ENCODE results near the gene RYK. TPM values are rescaled to one million over a fixed set of nuclear protein-coding genes. Genes with fewer than 3 reads are reported as not detected.
A peak's percentile ranks its signal among the peaks of the same experiment; 100 is the strongest.

RYK gene
- 50.7 and 59.2 TPM in 2 replicates for total RNA-seq (ENCODE audit: low replicate concordance)
- long read RNA-seq, full-length matches to known transcripts = 15 of 30 reads
- long read RNA-seq, partial matches to known transcripts = 13 of 30 reads
- long read RNA-seq, other reads (novel, unspliced or antisense) = 2 of 30 reads

DNA sequence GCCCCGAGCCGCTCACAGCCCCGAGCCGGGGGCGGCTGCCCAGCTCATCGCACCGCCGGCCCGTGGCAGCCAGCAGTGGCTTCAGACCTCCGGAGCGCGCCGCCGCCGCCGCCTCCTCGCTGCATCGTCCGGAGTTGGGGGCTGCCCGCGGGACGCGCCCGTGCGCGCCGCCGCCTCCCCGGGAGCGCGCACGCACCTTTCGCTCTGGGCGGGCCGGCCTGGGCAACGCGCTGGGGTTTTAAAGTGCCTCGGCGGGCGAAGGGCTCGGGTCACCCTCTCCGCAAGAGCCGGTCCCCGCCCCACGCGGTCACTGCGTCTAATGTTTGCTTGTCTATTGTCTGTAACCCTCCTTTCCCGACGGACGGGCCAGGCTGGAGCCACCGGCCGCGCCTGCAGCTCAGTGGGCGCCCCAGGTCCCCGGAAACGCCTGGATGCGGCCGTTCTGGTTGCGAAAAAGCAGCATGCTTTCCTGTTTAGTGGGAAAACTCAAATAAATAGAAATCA is at the start of gene RYK:
Gene RYK (minus strand): TSS at position 143 of the 504 bp plus-strand sequence. CDS start 205 bp downstream, outside the sequence.
- peak; percentile 88 for DNase-seq (ENCODE audit: extremely low spot score, unreplicated experiment)
- Mint-ChIP-seq H3K27me3 (no peaks in the 10 kb centered on the region), H3K9me3 (peaks cover 4% of the 10 kb centered on the region), H3K4me1 (ENCODE audit: unreplicated experiment) (peaks cover 37% of the 10 kb centered on the region), H3K4me3 (peak within 1 kb of the TSS; percentile 95), H3K36me3 (peaks cover 4% of the 10 kb centered on the region), H3K27ac (peak within 1 kb of the TSS; percentile 92)
- TF ChIP-seq, protein P1, sequence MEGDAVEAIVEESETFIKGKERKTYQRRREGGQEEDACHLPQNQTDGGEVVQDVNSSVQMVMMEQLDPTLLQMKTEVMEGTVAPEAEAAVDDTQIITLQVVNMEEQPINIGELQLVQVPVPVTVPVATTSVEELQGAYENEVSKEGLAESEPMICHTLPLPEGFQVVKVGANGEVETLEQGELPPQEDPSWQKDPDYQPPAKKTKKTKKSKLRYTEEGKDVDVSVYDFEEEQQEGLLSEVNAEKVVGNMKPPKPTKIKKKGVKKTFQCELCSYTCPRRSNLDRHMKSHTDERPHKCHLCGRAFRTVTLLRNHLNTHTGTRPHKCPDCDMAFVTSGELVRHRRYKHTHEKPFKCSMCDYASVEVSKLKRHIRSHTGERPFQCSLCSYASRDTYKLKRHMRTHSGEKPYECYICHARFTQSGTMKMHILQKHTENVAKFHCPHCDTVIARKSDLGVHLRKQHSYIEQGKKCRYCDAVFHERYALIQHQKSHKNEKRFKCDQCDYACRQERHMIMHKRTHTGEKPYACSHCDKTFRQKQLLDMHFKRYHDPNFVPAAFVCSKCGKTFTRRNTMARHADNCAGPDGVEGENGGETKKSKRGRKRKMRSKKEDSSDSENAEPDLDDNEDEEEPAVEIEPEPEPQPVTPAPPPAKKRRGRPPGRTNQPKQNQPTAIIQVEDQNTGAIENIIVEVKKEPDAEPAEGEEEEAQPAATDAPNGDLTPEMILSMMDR (conservative IDR thresholded peaks at IDR 0.05) = no peak

DNA sequence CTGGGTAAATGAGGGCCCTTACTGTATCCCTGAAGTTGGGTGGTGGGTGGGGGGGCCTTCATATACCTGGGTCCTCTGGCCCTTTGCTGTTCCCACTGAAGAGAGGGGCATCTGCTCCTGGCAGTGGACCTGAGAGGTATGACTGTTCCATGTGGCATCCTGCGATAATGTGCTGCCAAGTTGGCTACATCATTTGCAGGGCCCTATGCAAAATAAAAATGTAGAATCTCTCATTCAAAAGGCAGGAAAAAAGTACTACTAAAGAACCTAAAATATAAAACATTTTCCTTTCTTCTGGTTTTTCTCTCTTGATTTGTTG is 49.2 kb upstream of the RYK start:
- no peak overlapping the region for H3K4me3 Mint-ChIP-seq
- no peaks in the 10 kb centered on the region for H3K27me3 Mint-ChIP-seq
- TF ChIP-seq, protein P1 (conservative IDR thresholded peaks at IDR 0.05) = no peak
- DNase-seq (ENCODE audit: extremely low spot score, unreplicated experiment) = no peak
- H3K27ac Mint-ChIP-seq = no peak overlapping the region
- no peaks in the 10 kb centered on the region for H3K4me1 Mint-ChIP-seq (ENCODE audit: unreplicated experiment)
- no peaks in the 10 kb centered on the region for H3K36me3 Mint-ChIP-seq
- H3K9me3 Mint-ChIP-seq = no peaks in the 10 kb centered on the region

DNA sequence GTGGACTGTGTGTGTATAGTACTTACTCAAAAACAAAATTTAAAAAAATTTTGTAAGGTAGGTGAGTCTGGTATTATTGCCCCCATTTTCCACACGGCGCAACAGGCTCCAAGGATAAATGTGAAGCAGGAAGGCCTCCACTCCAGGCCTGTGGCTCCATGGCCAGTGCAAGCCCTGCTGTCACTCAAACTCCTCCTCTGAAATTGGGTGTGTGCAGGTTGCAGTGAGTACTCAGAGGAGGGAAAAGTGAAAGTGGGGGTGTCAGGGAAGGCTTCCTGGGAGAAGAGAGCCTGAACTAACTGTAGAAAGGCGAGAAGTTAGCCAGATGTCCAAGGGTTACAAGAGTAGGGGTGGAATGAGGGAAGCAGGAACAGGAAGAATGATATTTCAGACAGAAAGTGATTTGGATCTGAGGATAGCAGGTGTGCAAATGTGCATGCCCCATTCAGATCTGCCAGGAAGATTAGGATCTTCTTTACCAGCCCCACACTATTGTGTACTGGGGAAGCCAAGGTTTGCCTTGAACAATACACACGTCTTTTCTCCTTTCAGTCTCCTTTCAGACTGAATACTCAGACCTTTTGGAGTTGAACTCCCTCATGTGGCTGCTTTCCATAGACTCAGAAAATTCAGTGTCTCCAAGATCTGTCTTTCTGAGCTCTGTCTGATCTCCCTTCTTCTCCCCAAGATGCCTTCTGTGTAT is 48.7 kb upstream of the RYK start:
- no peaks in the 10 kb centered on the region for H3K36me3 Mint-ChIP-seq
- no peak overlapping the region for H3K27ac Mint-ChIP-seq
- no peaks in the 10 kb centered on the region for H3K27me3 Mint-ChIP-seq
- DNase-seq (ENCODE audit: extremely low spot score, unreplicated experiment) = no peak
- H3K9me3 Mint-ChIP-seq = no peaks in the 10 kb centered on the region
- H3K4me1 Mint-ChIP-seq (ENCODE audit: unreplicated experiment) = no peaks in the 10 kb centered on the region
- H3K4me3 Mint-ChIP-seq = no peak overlapping the region
- TF ChIP-seq, protein P1 (conservative IDR thresholded peaks at IDR 0.05) = peak; percentile 51

DNA sequence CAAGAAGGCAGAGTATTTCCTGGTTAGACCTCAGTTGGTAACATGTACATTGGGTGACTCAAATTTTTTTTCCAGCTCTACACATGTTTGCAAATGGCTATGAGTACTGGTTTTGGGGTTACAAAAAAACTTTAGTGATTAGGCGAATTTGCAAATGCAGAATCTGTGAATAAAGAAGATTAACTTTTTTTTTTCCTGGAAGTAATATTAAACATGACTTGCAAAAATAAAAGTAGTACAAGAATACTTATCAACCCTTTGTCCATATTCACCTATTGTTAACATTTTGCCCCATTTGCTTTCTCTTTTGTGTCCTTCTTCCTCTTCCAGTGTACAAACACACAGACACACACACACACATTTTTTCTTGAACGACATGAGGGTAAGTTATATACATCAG is 47.6 kb upstream of the RYK start:
- H3K9me3 Mint-ChIP-seq = no peaks in the 10 kb centered on the region
- no peak for DNase-seq (ENCODE audit: extremely low spot score, unreplicated experiment)
- TF ChIP-seq, protein P1 (conservative IDR thresholded peaks at IDR 0.05) = no peak
- no peaks in the 10 kb centered on the region for H3K27me3 Mint-ChIP-seq
- H3K27ac Mint-ChIP-seq = no peak overlapping the region
- no peaks in the 10 kb centered on the region for H3K36me3 Mint-ChIP-seq
- no peak overlapping the region for H3K4me3 Mint-ChIP-seq
- no peaks in the 10 kb centered on the region for H3K4me1 Mint-ChIP-seq (ENCODE audit: unreplicated experiment)

DNA sequence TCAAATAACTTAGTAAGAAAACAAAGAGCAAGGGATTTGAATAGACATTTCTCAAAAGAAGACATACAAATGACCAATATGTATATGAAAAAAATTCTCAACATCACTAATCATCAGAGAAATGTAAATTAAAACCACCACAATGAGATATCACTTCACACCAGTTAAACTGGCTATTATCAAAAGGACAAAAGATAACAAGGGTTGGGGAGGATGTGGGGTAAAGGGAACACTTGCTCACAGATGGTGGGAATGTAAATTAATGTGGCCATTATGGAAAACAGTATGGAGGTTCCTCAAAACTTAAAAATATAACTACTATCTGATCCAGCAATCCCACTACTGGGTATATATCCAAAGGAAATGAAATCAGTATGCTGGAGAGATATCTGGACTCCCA is 46.0 kb upstream of the RYK start:
- no peaks in the 10 kb centered on the region for H3K36me3 Mint-ChIP-seq
- no peak overlapping the region for H3K4me3 Mint-ChIP-seq
- no peaks in the 10 kb centered on the region for H3K9me3 Mint-ChIP-seq
- H3K4me1 Mint-ChIP-seq (ENCODE audit: unreplicated experiment) = no peaks in the 10 kb centered on the region
- no peaks in the 10 kb centered on the region for H3K27me3 Mint-ChIP-seq
- no peak overlapping the region for H3K27ac Mint-ChIP-seq
- DNase-seq (ENCODE audit: extremely low spot score, unreplicated experiment) = no peak
- TF ChIP-seq, protein P1 (conservative IDR thresholded peaks at IDR 0.05) = no peak
